ENCODE data around the gene TEK.

Gene TEK

GRCh38 chr9:27181381-27181780 is 72.4 kb downstream of the TEK start:
- DNase-seq (ENCODE audit: low read depth), result no peak

GRCh38 chr9:27182421-27182820 is 73.4 kb downstream of the TEK start:
- DNase-seq (ENCODE audit: low read depth), result no peak

GRCh38 chr9:27183131-27183530 is 74.1 kb downstream of the TEK start:
- no peak for DNase-seq (ENCODE audit: low read depth)

- no peak for DNase-seq (ENCODE audit: low read depth)
Measured at GRCh38 chr9:27183701-27184100, 74.7 kb downstream of the TEK start.

- no peak for DNase-seq (ENCODE audit: low read depth)
Measured at GRCh38 chr9:27184556-27185351, 75.7 kb downstream of the TEK start.

- no peak for DNase-seq (ENCODE audit: low read depth)
Measured at GRCh38 chr9:27188426-27188825, 79.4 kb downstream of the TEK start.

- DNase-seq (ENCODE audit: low read depth), result no peak
Measured at GRCh38 chr9:27189426-27189825, 80.4 kb downstream of the TEK start.

GRCh38 chr9:27192291-27192960 is 83.4 kb downstream of the TEK start:
- no peak for DNase-seq (ENCODE audit: low read depth)

GRCh38 chr9:27193886-27194285 is 84.9 kb downstream of the TEK start:
- DNase-seq (ENCODE audit: low read depth), result no peak

GRCh38 chr9:27194401-27195091 is 85.5 kb downstream of the TEK start:
- DNase-seq (ENCODE audit: low read depth), result no peak

- no peak for DNase-seq (ENCODE audit: low read depth)
Measured at GRCh38 chr9:27195191-27195590, 86.2 kb downstream of the TEK start.

GRCh38 chr9:27196383-27196782 is 87.4 kb downstream of the TEK start:
- DNase-seq (ENCODE audit: low read depth), result no peak

GRCh38 chr9:27198190-27198589 is 89.2 kb downstream of the TEK start:
- DNase-seq (ENCODE audit: low read depth), result no peak

- DNase-seq (ENCODE audit: low read depth), result no peak
Measured at GRCh38 chr9:27202056-27202455, 93.0 kb downstream of the TEK start.

- no peak for DNase-seq (ENCODE audit: low read depth)
Measured at GRCh38 chr9:27203783-27204182, 94.8 kb downstream of the TEK start.

- no peak for DNase-seq (ENCODE audit: low read depth)
Measured at GRCh38 chr9:27204578-27204977, 95.6 kb downstream of the TEK start.

GRCh38 chr9:27205198-27205597 is 96.2 kb downstream of the TEK start:
- DNase-seq (ENCODE audit: low read depth), result no peak

GRCh38 chr9:27206041-27206440 is 97.0 kb downstream of the TEK start:
- no peak for DNase-seq (ENCODE audit: low read depth)

- DNase-seq (ENCODE audit: low read depth), result no peak
Measured at GRCh38 chr9:27209034-27209433, 100.0 kb downstream of the TEK start.

GRCh38 chr9:27210588-27210987 is 101.6 kb downstream of the TEK start:
- no peak for DNase-seq (ENCODE audit: low read depth)

GRCh38 chr9:27212191-27212590 is 103.2 kb downstream of the TEK start:
- DNase-seq (ENCODE audit: low read depth), result no peak

- DNase-seq (ENCODE audit: low read depth), result no peak
Measured at GRCh38 chr9:27212621-27213020, 103.6 kb downstream of the TEK start.

GRCh38 chr9:27227192-27227591 is 118.2 kb downstream of the TEK start:
- no peak for DNase-seq (ENCODE audit: low read depth)

All from activated T-cell treated with anti-CD3 and anti-CD28 coated beads for 48 hours (primary cell).